NOMO-1 treated with dmso at 0.1 percent for 144 hours (cell line): ENCODE measurements around the gene SYNE2.

ENCODE experiments used
- DNase-seq: peaks from one replicate; lab custom pipeline; 2025; ENCODE audit not compliant: unreplicated experiment; lab: John Stamatoyannopoulos, UW

The SYNE2 gene

GRCh38 chr14:64244279-64244678 lies 391.5 kb downstream of the SYNE2 start:
- DNase-seq = no peak

GRCh38 chr14:64245491-64245890 lies 392.7 kb downstream of the SYNE2 start:
- no peak for DNase-seq

GRCh38 chr14:64246688-64247087 lies 393.9 kb downstream of the SYNE2 start:
- no peak for DNase-seq

- DNase-seq = no peak
Measured at GRCh38 chr14:64247195-64247594, 394.4 kb downstream of the SYNE2 start.

GRCh38 chr14:64248689-64249088 lies 395.9 kb downstream of the SYNE2 start:
- DNase-seq = no peak

GRCh38 chr14:64249363-64249762 lies 396.6 kb downstream of the SYNE2 start:
- no peak for DNase-seq

GRCh38 chr14:64253672-64254071 lies 400.9 kb downstream of the SYNE2 start:
- DNase-seq = no peak

GRCh38 chr14:64255756-64256155 lies 403.0 kb downstream of the SYNE2 start:
- DNase-seq = no peak

- DNase-seq = no peak
Measured at GRCh38 chr14:64260418-64260817, 407.6 kb downstream of the SYNE2 start.

- DNase-seq = no peak
Measured at GRCh38 chr14:64265222-64265621, 412.4 kb downstream of the SYNE2 start.

- DNase-seq = no peak
Measured at GRCh38 chr14:64266239-64266638, 413.4 kb downstream of the SYNE2 start.

GRCh38 chr14:64272019-64272418 lies 419.2 kb downstream of the SYNE2 start:
- no peak for DNase-seq
